Hematopoietic multipotent progenitor cell treated with erythropoietin and hydrocortisone succinate and interleukin-3 and kit ligand, for 17 days (in vitro differentiated cells): ENCODE measurements around the gene RABIF.
"Not testable (repeated sequence)": the region's sequence is repeated elsewhere in the genome, so short reads cannot be mapped to it uniquely, and the experiment has no call there.

Experiments
- DNase-seq: peaks from one replicate; pipeline ENCODE4 v3.0.0-alpha.2; 2015; ENCODE audit warnings: low spot score

Gene RABIF

DNA sequence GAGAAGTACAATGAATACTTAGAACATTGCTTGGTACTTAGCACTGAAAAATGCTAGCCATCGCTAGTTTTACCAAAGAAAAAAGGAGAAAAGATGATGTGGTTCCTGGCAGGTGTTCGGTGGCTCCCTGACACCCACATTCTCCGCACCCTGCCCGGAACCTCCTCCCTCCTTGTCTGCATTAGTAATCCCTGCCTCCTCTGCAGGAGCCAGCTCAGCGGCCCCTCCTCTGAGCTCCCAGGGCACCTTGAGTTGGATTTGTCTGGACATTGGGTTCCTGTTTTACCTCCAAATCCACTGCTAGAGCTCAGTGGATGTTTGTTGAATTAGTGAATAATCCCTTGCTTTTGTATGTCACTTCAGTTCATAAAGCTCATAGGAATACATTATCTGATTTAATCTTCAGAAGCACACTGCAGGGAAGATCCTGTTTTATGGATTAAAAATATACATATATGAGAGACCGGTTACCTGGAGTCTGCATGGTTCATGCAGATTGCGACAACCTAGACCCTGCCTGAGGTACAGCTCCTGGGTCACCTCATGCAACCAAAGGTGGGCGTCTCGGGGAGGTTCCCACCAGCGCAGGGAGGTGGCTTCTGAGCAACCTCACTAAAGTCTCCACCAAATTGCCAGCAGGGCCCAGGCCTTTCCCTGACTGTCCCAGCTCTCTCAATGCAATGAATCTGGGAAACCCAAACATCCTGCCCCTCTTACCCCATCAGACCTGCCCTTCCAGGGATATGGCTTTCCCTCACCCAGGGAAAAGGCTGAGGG, 54.0 kb downstream of the RABIF start:
- DNase-seq, result no peak

DNA sequence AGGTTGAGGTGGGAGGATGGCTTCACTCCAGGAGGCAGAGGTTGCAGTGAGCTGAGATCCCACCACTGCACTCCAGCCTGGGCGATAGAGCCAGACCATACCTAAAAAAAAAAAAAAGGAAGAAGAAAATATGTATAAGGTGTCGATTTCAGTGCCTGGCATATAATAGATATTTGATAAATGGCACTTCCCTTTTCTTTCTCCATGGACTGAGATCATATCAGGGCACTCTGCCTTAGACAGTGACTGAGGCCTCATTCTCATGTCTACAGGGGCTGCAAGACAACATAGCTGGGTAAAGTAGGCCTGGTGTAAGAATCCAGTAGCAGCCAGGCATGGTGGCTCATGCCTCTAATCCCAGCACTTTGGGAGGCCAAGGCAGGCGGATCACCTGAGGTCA, 57.0 kb downstream of the RABIF start:
- DNase-seq, result no peak

DNA sequence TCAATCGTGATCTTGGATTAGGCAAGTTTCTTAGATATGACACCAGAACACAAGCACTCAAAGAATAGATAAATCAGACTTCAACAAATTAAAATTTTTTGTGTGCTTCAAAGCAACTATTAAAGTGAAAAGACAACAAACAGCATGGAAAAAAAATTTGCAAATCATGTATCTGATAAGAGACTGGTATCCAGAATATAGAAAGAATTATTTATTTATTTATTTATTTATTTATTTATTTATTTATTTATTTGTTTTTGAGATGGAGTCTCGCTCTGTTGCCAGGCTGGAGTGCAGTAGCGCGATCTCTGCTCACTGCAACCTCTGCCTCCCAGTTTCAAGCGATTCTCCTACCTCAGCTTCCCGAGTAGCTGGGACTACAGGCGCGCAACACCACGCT, 59.7 kb downstream of the RABIF start:
- not testable (repeated sequence) for DNase-seq
